Measurements from ENCODE around the gene PLEKHN1.
A peak's percentile ranks its signal among the peaks of the same experiment; 100 is the strongest.

- no peak for TF ChIP-seq CTCF (conservative IDR thresholded peaks at IDR 0.05; ENCODE audit: low read depth, low read length)
- TF ChIP-seq RCOR1 (IDR thresholded peaks at IDR 0.05; ENCODE audit: insufficient replicate concordance, low read length) = no peak
- TF ChIP-seq ELK1 (IDR thresholded peaks at IDR 0.05; ENCODE audit: borderline replicate concordance, low read depth, low read length) = no peak
- no peak for TF ChIP-seq FOS (IDR thresholded peaks at IDR 0.05; ENCODE audit: low read depth, low read length)
- TF ChIP-seq RAD21 (IDR thresholded peaks at IDR 0.05; ENCODE audit: low read length) = no peak
- TF ChIP-seq SMC3 (IDR thresholded peaks at IDR 0.05; ENCODE audit: low read depth, low read length) = no peak
- TF ChIP-seq POLR2A (IDR thresholded peaks at IDR 0.05; ENCODE audit: low read depth, low read length) = peak; percentile 99
- no peak for TF ChIP-seq MAFK (IDR thresholded peaks at IDR 0.05; ENCODE audit: low read depth, low read length)
- TF ChIP-seq MXI1 (IDR thresholded peaks at IDR 0.05; ENCODE audit: borderline replicate concordance, low read depth, low read length) = peak; percentile 35; the same call in 1 of the 2 replicates
- TF ChIP-seq BHLHE40 (IDR thresholded peaks at IDR 0.05; ENCODE audit: low read depth, low read length) = peak; percentile 84
Measured at GRCh38 chr1:999725-1000356, 33.6 kb downstream of the PLEKHN1 start, which contains the start of gene HES4.
